OCI-LY3 (cell line): ENCODE results near the gene UBXN10.

Source experiments
- H2AFZ ChIP-seq: fragments of 200-600, 300-600 bp; shearing (Covaris generic); 2 replicates; pipeline ENCODE4 v1.6.0; 2014; ENCODE audit warnings: antibody characterized with exemption, low read depth, low read length
- H3K27ac ChIP-seq: fragments of 200-600, 300-600 bp; sonication (generic); 2 replicates; pipeline ENCODE4 v1.5.1; 2014; ENCODE audit warnings: mild to moderate bottlenecking, low read length, moderate library complexity, mixed read lengths
- H3K27me3 ChIP-seq: fragments of 200-600, 300-600 bp; sonication (generic); 2 replicates; pipeline ENCODE4 v1.6.1; 2014; ENCODE audit warnings: low read depth, low read length, mixed read lengths
- H3K36me3 ChIP-seq: fragments of 200-600, 300-600 bp; sonication (generic); replicated peaks from 2 replicates; pipeline ENCODE3; 2014; ENCODE audit warnings: low read depth, low read length, mixed read lengths
- H3K4me1 ChIP-seq: fragments of 300-600, 200-600 bp; sonication (generic); 2 replicates; pipeline ENCODE4 v1.6.1; 2014; ENCODE audit warnings: low read length, mixed read lengths
- H3K4me2 ChIP-seq: fragments of 200-600, 300-600 bp; sonication (generic); 2 replicates; pipeline ENCODE4 v1.6.1; 2014; ENCODE audit warnings: low read length, mixed read lengths
- H3K4me3 ChIP-seq: fragments of 300-600, 200-600 bp; sonication (generic); 2 replicates; pipeline ENCODE4 v1.5.1; 2014; ENCODE audit warnings: antibody characterized with exemption, mild to moderate bottlenecking, low read length, moderate library complexity
- H3K79me2 ChIP-seq: fragments of 300-600, 200-600 bp; shearing (Covaris generic); 2 replicates; pipeline ENCODE4 v1.6.1; 2014; ENCODE audit warnings: mild to moderate bottlenecking, low read length, mixed read lengths
- H3K9ac ChIP-seq: fragments of 300-600, 200-600 bp; shearing (Covaris generic); 2 replicates; pipeline ENCODE4 v1.6.0; 2014; ENCODE audit warnings: mild to moderate bottlenecking, low read length, moderate library complexity
- H3K9me3 ChIP-seq: fragments of 200-600, 300-600 bp; shearing (Covaris generic); 2 replicates; pipeline ENCODE4 v1.6.1; 2014; ENCODE audit warnings: low read length, mixed read lengths; ENCODE audit not compliant: insufficient read depth
- H4K20me1 ChIP-seq: fragments of 200-600, 300-600 bp; sonication (generic); 2 replicates; pipeline ENCODE4 v1.6.1; 2016; ENCODE audit warnings: low read length, mixed read lengths; ENCODE audit not compliant: insufficient read depth
- EZH2phosphoT487 ChIP-seq: fragments of 200-600 bp; shearing (Covaris generic); IDR thresholded peaks from 2 replicates; pipeline ENCODE4 v1.6.1; 2018; ENCODE audit warnings: antibody characterized with exemption, mixed run types, low read depth
- TF ChIP-seq, protein P1 (sequence below): fragments of 200-600, 300-600 bp; sonication (generic); IDR thresholded peaks from 2 replicates; pipeline ENCODE4 v1.5.1; 2014; ENCODE audit warnings: antibody characterized with exemption, low read length, low read depth

The UBXN10 gene

DNA sequence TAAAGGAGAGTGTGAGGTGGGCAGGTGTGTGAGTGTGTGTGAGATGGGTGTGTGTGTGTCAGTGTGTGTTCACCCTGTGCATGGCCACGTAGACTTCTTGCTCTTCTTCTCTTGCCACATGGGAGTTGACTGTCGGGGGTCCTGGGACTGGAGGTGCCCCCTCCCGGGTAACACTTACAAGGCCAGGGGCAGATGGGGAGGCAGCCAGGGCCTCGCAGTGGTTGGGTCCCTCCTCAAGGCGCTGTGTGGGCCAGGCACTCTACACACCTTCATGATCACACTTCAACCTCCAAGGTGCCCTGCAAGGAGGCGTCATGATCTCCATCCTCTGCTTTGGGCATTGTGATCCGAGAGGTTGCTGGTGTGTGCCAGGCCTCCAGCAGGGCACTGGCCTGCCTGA lies 44.4 kb upstream of the UBXN10 start:
- no peak overlapping the region for H3K9ac ChIP-seq
- no peaks in the 10 kb centered on the region for H3K36me3 ChIP-seq
- H3K4me3 ChIP-seq, result no peak overlapping the region
- H4K20me1 ChIP-seq, result no peaks in the 10 kb centered on the region
- no peaks in the 10 kb centered on the region for H3K4me1 ChIP-seq
- no peak overlapping the region for H3K4me2 ChIP-seq
- H3K79me2 ChIP-seq, result no peaks in the 10 kb centered on the region
- TF ChIP-seq, protein P1, sequence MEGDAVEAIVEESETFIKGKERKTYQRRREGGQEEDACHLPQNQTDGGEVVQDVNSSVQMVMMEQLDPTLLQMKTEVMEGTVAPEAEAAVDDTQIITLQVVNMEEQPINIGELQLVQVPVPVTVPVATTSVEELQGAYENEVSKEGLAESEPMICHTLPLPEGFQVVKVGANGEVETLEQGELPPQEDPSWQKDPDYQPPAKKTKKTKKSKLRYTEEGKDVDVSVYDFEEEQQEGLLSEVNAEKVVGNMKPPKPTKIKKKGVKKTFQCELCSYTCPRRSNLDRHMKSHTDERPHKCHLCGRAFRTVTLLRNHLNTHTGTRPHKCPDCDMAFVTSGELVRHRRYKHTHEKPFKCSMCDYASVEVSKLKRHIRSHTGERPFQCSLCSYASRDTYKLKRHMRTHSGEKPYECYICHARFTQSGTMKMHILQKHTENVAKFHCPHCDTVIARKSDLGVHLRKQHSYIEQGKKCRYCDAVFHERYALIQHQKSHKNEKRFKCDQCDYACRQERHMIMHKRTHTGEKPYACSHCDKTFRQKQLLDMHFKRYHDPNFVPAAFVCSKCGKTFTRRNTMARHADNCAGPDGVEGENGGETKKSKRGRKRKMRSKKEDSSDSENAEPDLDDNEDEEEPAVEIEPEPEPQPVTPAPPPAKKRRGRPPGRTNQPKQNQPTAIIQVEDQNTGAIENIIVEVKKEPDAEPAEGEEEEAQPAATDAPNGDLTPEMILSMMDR, result no peak
- no peak for TF ChIP-seq EZH2phosphoT487
- H3K27ac ChIP-seq, result no peak overlapping the region
- no peaks in the 10 kb centered on the region for H3K27me3 ChIP-seq
- no peaks in the 10 kb centered on the region for H3K9me3 ChIP-seq
- no peak overlapping the region for H2AFZ ChIP-seq

DNA sequence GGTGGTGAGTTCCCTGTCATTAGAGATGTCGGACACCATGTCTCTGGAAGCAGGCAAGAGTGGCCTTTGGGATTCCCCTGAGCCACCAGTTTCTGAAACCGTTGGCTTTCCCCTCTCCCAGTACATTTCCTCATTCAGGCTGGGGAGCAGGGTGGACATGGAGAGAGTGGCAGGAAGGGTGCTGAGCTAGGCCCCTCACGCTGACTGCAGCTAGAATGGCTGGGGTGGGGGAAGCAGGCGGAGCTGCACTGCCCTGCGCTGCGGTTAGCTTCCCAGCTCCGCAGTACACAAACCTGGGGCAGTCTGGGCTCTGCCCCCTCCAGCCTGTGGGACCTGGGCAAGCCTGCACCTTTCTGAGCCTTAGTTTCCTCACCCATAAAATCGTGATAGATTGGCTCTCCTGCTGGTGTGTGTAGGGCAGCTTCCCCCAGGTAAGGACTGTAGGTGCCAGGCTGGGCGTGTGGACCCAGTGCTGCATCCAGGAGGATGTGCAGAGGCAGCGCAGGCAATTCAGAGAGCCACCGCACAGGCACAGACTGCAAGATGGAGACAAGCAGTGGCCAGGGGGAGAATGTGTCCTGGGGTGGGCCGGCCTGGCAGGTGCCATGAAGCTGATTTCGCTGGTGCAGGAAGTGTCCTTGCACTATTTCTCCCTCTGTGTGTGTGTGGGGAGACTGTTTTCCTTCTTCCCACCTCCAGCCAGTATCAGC lies 43.7 kb upstream of the UBXN10 start:
- no peak overlapping the region for H3K27ac ChIP-seq
- H3K4me1 ChIP-seq, result 0 out of 2 replicates have a peak, but pooled peaks cover 2% of the 10 kb centered on the region
- no peaks in the 10 kb centered on the region for H3K36me3 ChIP-seq
- H3K79me2 ChIP-seq, result no peaks in the 10 kb centered on the region
- no peaks in the 10 kb centered on the region for H3K27me3 ChIP-seq
- H2AFZ ChIP-seq, result no peak overlapping the region
- no peak overlapping the region for H3K9ac ChIP-seq
- H3K4me3 ChIP-seq, result no peak overlapping the region
- no peak overlapping the region for H3K4me2 ChIP-seq
- TF ChIP-seq, protein P1, result no peak
- TF ChIP-seq EZH2phosphoT487, result no peak
- no peaks in the 10 kb centered on the region for H4K20me1 ChIP-seq
- no peaks in the 10 kb centered on the region for H3K9me3 ChIP-seq

DNA sequence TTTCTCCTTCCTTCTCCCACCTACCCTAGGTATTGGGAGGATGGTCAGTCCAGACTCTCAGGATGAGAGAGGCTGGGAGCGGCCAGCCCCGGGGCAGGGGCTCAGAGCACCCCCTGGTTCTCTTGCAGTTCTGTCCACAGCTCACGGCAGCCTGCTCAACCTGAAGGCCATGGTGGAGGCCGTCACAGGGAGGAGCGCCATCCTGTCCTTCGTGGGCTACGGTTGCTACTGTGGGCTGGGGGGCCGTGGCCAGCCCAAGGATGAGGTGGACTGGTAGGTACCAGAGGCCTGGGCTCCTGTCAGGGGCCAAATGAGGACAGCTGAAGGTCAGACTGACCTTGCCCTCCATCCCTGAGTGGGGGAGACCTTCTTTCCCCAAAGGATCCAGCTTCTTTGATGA lies 42.6 kb upstream of the UBXN10 start:
- no peaks in the 10 kb centered on the region for H4K20me1 ChIP-seq
- H3K36me3 ChIP-seq, result no peaks in the 10 kb centered on the region
- H3K27ac ChIP-seq, result no peak overlapping the region
- no peaks in the 10 kb centered on the region for H3K79me2 ChIP-seq
- no peak overlapping the region for H2AFZ ChIP-seq
- H3K4me1 ChIP-seq, result 0 out of 2 replicates have a peak, but pooled peaks cover 2% of the 10 kb centered on the region
- H3K27me3 ChIP-seq, result no peaks in the 10 kb centered on the region
- H3K9ac ChIP-seq, result no peak overlapping the region
- no peak overlapping the region for H3K4me3 ChIP-seq
- no peak overlapping the region for H3K4me2 ChIP-seq
- TF ChIP-seq EZH2phosphoT487, result no peak
- TF ChIP-seq, protein P1, result no peak
- H3K9me3 ChIP-seq, result no peaks in the 10 kb centered on the region

DNA sequence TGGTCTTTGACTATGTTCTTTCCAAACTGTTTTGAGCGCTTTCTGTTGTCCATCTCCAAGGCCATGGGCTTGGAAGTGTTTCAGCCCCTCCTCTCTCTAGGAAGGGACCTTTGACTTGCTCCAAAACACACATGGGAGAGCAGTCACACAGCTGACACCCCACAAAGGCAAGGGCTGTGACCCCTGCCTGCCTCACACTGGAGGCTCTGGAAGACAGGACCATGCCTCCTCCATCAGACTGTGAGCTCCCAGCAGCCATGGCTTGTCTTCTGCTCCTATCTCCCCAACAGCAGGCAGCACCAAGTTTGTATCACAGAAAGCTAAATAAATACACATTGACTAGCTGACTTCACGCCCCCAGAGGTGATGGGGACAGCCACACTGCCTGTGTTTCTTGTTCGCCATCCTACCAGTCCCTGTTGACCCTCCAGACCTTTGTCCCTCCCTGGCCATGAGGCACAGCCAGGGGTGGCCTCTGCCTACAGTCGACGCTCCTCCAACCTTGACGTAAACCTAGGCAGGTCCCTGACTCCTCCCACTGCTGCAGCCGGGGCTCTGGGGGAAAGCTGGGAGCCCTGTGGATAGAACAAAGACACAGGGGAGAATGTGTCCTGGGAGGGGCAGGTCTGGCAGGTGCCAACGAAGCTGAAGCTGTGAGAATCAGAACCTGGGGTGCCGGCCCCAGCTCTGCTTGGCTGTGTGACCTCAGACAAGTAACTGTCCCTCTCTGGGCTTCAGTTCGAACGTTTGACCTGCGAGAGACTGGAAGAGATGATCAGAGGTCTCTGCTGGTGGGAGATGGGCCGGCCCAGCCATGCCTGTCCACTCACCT lies 41.9 kb upstream of the UBXN10 start:
- no peak overlapping the region for H3K27ac ChIP-seq
- no peak for TF ChIP-seq EZH2phosphoT487
- TF ChIP-seq, protein P1, result no peak

More for the DNA sequence above, 41.9 kb upstream of the UBXN10 start:
- Histone ChIP-seq H3K4me1 (0 out of 2 replicates have a peak, but pooled peaks cover 2% of the 10 kb centered on the region), H4K20me1 (no peaks in the 10 kb centered on the region), H3K27me3 (no peaks in the 10 kb centered on the region), H3K9ac (no peak overlapping the region), H3K4me2 (no peak overlapping the region), H2AFZ (no peak overlapping the region), H3K79me2 (no peaks in the 10 kb centered on the region), H3K36me3 (no peaks in the 10 kb centered on the region), H3K9me3 (no peaks in the 10 kb centered on the region), H3K4me3 (no peak overlapping the region)
